CD14-positive monocyte (primary cell): ENCODE measurements around the gene KIAA0930. TPM values are rescaled to one million over a fixed set of nuclear protein-coding genes. Genes with fewer than 3 reads are reported as not detected.

Source experiments
- DNase-seq, 3 donors: peaks; one replicate each; pipeline ENCODE4 v3.0.0-alpha.2; 2011 to 2022
- H2AFZ ChIP-seq: 2 replicates; pipeline ENCODE4 v1.6.0; 2012; ENCODE audit warnings: mild to moderate bottlenecking, low read depth, low read length, inconsistent platforms; ENCODE audit not compliant: insufficient read depth, poor library complexity, severe bottlenecking
- H3K27ac ChIP-seq, 2 donors: 1 replicate in 1 of 2; 2 replicates in 1 of 2; pipeline ENCODE4 v1.5.1; 2012 to 2013; ENCODE audit warnings: low read length in 2 of 2, control low read depth in 1 of 2, inconsistent platforms in 1 of 2, low read depth in 1 of 2, mild to moderate bottlenecking in 1 of 2
- H3K27me3 ChIP-seq, 2 donors: one replicate each; pipeline versions ENCODE4 v1.6.0 to v1.6.1; 2011 to 2013; ENCODE audit warnings: low read length in 2 of 2; ENCODE audit not compliant: control insufficient read depth in 2 of 2, insufficient read depth in 2 of 2
- H3K36me3 ChIP-seq, 2 donors: replicated peaks in 1 of 2; 1 replicate in 1 of 2; 2 replicates in 1 of 2; pipeline versions ENCODE4 v1.5.1 to v1.6.1; 2012 to 2013; ENCODE audit warnings: low read length in 2 of 2, control low read depth in 1 of 2, inconsistent platforms in 1 of 2, mild to moderate bottlenecking in 1 of 2; ENCODE audit not compliant: insufficient read depth in 2 of 2, control insufficient read depth in 1 of 2
- H3K4me1 ChIP-seq, 2 donors: 1 replicate in 1 of 2; 2 replicates in 1 of 2; pipeline versions ENCODE4 v1.5.1 to v1.6.1; 2012 to 2013; ENCODE audit warnings: low read length in 2 of 2, control low read depth in 1 of 2, inconsistent platforms in 1 of 2, mild to moderate bottlenecking in 1 of 2, moderate library complexity in 1 of 2; ENCODE audit not compliant: insufficient read depth in 2 of 2, control insufficient read depth in 1 of 2
- H3K4me2 ChIP-seq: replicated peaks from 2 replicates; pipeline ENCODE3; 2012; ENCODE audit warnings: low read length, moderate library complexity, mild to moderate bottlenecking; ENCODE audit not compliant: poor library complexity, severe bottlenecking; ENCODE audit errors: extremely low read depth
- H3K4me3 ChIP-seq, 3 experiments: fragments of 200-600 bp in 1 of 3; sonication (generic) in 1 of 3; replicated peaks in 1 of 3; 1 replicate in 2 of 3; 2 replicates in 1 of 3; pipeline ENCODE4 v1.5.1; 2011 to 2013; ENCODE audit warnings: low read length in 3 of 3, mild to moderate bottlenecking in 3 of 3, control low read depth in 2 of 3, low read depth in 2 of 3, inconsistent platforms in 1 of 3, moderate library complexity in 1 of 3
- H3K79me2 ChIP-seq: 2 replicates; pipeline ENCODE4 v1.6.0; 2012; ENCODE audit warnings: mild to moderate bottlenecking, control low read depth, inconsistent platforms, low read length, moderate library complexity; ENCODE audit not compliant: insufficient read depth
- H3K9ac ChIP-seq: 2 replicates; pipeline ENCODE4 v1.6.0; 2017; ENCODE audit warnings: low read length, mild to moderate bottlenecking; ENCODE audit not compliant: insufficient read depth, poor library complexity, severe bottlenecking
- H3K9me3 ChIP-seq, 2 donors: replicated peaks in 1 of 2; 1 replicate in 1 of 2; 2 replicates in 1 of 2; pipeline versions ENCODE4 v1.5.1 to v1.6.1; 2012 to 2013; ENCODE audit warnings: low read length in 2 of 2, control low read depth in 1 of 2; ENCODE audit not compliant: control insufficient read depth in 1 of 2, insufficient read depth in 1 of 2
- H4K20me1 ChIP-seq: 2 replicates; pipeline ENCODE4 v1.6.0; 2012; ENCODE audit warnings: mild to moderate bottlenecking, low read length, control low read depth, moderate library complexity; ENCODE audit not compliant: insufficient read depth
- H3K27ac Mint-ChIP-seq, 7 donors: one replicate each; pipeline ENCODE4 v1.8.0; 2020; ENCODE audit warnings: mild to moderate bottlenecking in 7 of 7, mixed read lengths in 7 of 7, moderate library complexity in 6 of 7, inconsistent platforms in 2 of 7
- H3K27me3 Mint-ChIP-seq, 3 donors: one replicate each; pipeline ENCODE4 v1.8.0; 2021 to 2022; ENCODE audit warnings: low read depth in 3 of 3, mild to moderate bottlenecking in 3 of 3, mixed read lengths in 3 of 3, moderate library complexity in 3 of 3, inconsistent platforms in 1 of 3
- H3K36me3 Mint-ChIP-seq, 2 donors: one replicate each; pipeline ENCODE4 v1.8.0; 2020; ENCODE audit warnings: mixed read lengths in 2 of 2, inconsistent platforms in 1 of 2, mild to moderate bottlenecking in 1 of 2
- H3K4me1 Mint-ChIP-seq: one replicate; pipeline ENCODE4 v1.8.0; 2020; ENCODE audit warnings: mild to moderate bottlenecking, mixed read lengths
- H3K4me3 Mint-ChIP-seq, 2 donors: one replicate each; pipeline ENCODE4 v1.8.0; 2020; ENCODE audit warnings: mild to moderate bottlenecking in 2 of 2, mixed read lengths in 2 of 2, moderate library complexity in 1 of 2
- H3K9me3 Mint-ChIP-seq, 7 donors: one replicate each; pipeline ENCODE4 v1.8.0; 2020 to 2022; ENCODE audit warnings: mixed read lengths in 7 of 7, mild to moderate bottlenecking in 6 of 7, moderate library complexity in 6 of 7, inconsistent platforms in 2 of 7
- CTCF ChIP-seq: fragments of 200-600 bp; IDR thresholded peaks from one replicate; pipeline ENCODE4 v1.8.0; 2022; ENCODE audit warnings: antibody characterized with exemption, mild to moderate bottlenecking
- WGBS: methylation state at CpG from one replicate; pipeline ENCODE4 v1.1.5; 2013; ENCODE audit warnings: missing lambda C conversion rate; ENCODE audit not compliant: insufficient coverage; 5-methylcytosine and 5-hydroxymethylcytosine counted together
- intact Hi-C, 2 donors: fragments of 100-400 bp; cut with micrococcal nuclease; formaldehyde crosslinking; loops; one replicate each; pipeline versions ENCODE4 v1.15.0 to v1.15.1; 2023
- polyA plus RNA-seq, 3 donors: library from polyadenylated mRNA; depleted of rRNA in 1 of 3; unstranded in 2 of 3; stranded (reverse) in 1 of 3; fragments of 300-500 nt in 2 of 3; fragments of >200 nt in 1 of 3; fragmentation: Illumina TruSeq in 2 of 3; gene quantifications; 1 replicate in 2 of 3; 2 replicates in 1 of 3; pipeline ENCODE4 v1.2.3, GENCODE V29; 2012 to 2021

KIAA0930 gene
- polyA plus RNA-seq, 3 donors, result 14.0 to 89.1 (median 15.6) TPM

GRCh38 chr22:45262931-45263462 is 22.3 kb upstream of the KIAA0930 start:
- Histone ChIP-seq H3K4me3 (peak overlapping the region in 1 of 3 experiments; percentile 37), H3K27ac (peak overlapping the region; percentile 71 to 79), H3K79me2 (no peaks in the 10 kb centered on the region), H3K4me2 (peak overlapping the region; percentile 41), H3K4me1 (peaks cover 40 to 41% of the 10 kb centered on the region in 2 donors), H4K20me1 (no peaks in the 10 kb centered on the region), H3K9ac (no peak overlapping the region), H3K9me3 (no peaks in the 10 kb centered on the region), H3K36me3 (no peaks in the 10 kb centered on the region), H3K27me3 (peaks cover 0 to 4% of the 10 kb centered on the region in 2 donors), H2AFZ (peak overlapping the region; percentile 77)
- Mint-ChIP-seq H3K4me1 (peaks cover 37% of the 10 kb centered on the region), H3K4me3 (peak overlapping the region in 1 of 2 donors; percentile 57), H3K36me3 (no peaks in the 10 kb centered on the region), H3K27ac (peak overlapping the region; percentile 79 to 92 (median 85)), H3K27me3 (peaks cover 6 to 10% (median 8%) of the 10 kb centered on the region in 3 donors), H3K9me3 (peaks cover 0 to 2% (median 0%) of the 10 kb centered on the region in 7 donors)
- no peak for DNase-seq
- WGBS, result 61% methylated on average over 12 of the region's 14 CpGs
- intact Hi-C loops, result no loop called here
- TF ChIP-seq CTCF, result no peak

GRCh38 chr22:45262195-45262930 is 21.7 kb upstream of the KIAA0930 start:
- Histone ChIP-seq H3K9ac (peak overlapping the region; percentile 12), H3K79me2 (no peaks in the 10 kb centered on the region), H3K9me3 (no peaks in the 10 kb centered on the region), H3K4me1 (peaks cover 37 to 39% of the 10 kb centered on the region in 2 donors), H4K20me1 (no peaks in the 10 kb centered on the region), H2AFZ (peak overlapping the region; percentile 83), H3K36me3 (no peaks in the 10 kb centered on the region), H3K27me3 (no peaks in the 10 kb centered on the region), H3K4me2 (peak overlapping the region; percentile 49), H3K27ac (peak overlapping the region; percentile 71 to 77), H3K4me3 (peak overlapping the region in 1 of 3 experiments; percentile 37)
- peak; percentile 66 to 77 (median 74) for DNase-seq
- peak overlapping the region; percentile 60 to 90 (median 86) for H3K27ac Mint-ChIP-seq
- 52% methylated on average over 13 of the region's 13 CpGs for WGBS
- peak overlapping the region; percentile 24 to 62 for H3K4me3 Mint-ChIP-seq
- peaks cover 34% of the 10 kb centered on the region for H3K4me1 Mint-ChIP-seq
- peaks cover 0 to 6% (median 0%) of the 10 kb centered on the region in 7 donors for H3K9me3 Mint-ChIP-seq
- intact Hi-C loops, result no loop called here
- no peaks in the 10 kb centered on the region for H3K36me3 Mint-ChIP-seq
- peaks cover 2 to 7% (median 4%) of the 10 kb centered on the region in 3 donors for H3K27me3 Mint-ChIP-seq
- TF ChIP-seq CTCF, result no peak
